ENCODE results near the gene MAP1LC3C.

The MAP1LC3C gene

GRCh38 chr1:241985787-241986186, 13.1 kb downstream of the MAP1LC3C start:
- no peaks in the 10 kb centered on the region for H3K36me3 ChIP-seq (ENCODE audit: low read depth)
- TF ChIP-seq, protein P1, sequence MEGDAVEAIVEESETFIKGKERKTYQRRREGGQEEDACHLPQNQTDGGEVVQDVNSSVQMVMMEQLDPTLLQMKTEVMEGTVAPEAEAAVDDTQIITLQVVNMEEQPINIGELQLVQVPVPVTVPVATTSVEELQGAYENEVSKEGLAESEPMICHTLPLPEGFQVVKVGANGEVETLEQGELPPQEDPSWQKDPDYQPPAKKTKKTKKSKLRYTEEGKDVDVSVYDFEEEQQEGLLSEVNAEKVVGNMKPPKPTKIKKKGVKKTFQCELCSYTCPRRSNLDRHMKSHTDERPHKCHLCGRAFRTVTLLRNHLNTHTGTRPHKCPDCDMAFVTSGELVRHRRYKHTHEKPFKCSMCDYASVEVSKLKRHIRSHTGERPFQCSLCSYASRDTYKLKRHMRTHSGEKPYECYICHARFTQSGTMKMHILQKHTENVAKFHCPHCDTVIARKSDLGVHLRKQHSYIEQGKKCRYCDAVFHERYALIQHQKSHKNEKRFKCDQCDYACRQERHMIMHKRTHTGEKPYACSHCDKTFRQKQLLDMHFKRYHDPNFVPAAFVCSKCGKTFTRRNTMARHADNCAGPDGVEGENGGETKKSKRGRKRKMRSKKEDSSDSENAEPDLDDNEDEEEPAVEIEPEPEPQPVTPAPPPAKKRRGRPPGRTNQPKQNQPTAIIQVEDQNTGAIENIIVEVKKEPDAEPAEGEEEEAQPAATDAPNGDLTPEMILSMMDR (IDR thresholded peaks at IDR 0.05; ENCODE audit: poor library complexity, severe bottlenecking), result peak; percentile 39
- 0 out of 3 replicates have a peak, but pooled peaks have one; percentile 29 for ATAC-seq (ENCODE audit: low read depth)
- no peak overlapping the region for H3K27ac ChIP-seq (ENCODE audit: poor library complexity, severe bottlenecking)
- no peak overlapping the region for H3K4me3 ChIP-seq (ENCODE audit: severe bottlenecking)
- peaks cover 11% of the 10 kb centered on the region for H3K4me1 ChIP-seq (ENCODE audit: insufficient read depth, poor library complexity, severe bottlenecking)
- no peaks in the 10 kb centered on the region for H3K27me3 ChIP-seq (ENCODE audit: insufficient read depth, poor library complexity, severe bottlenecking)
- DNase-seq (ENCODE audit: low spot score), result no peak
- H3K9me3 ChIP-seq (ENCODE audit: severe bottlenecking), result no peaks in the 10 kb centered on the region

DNA sequence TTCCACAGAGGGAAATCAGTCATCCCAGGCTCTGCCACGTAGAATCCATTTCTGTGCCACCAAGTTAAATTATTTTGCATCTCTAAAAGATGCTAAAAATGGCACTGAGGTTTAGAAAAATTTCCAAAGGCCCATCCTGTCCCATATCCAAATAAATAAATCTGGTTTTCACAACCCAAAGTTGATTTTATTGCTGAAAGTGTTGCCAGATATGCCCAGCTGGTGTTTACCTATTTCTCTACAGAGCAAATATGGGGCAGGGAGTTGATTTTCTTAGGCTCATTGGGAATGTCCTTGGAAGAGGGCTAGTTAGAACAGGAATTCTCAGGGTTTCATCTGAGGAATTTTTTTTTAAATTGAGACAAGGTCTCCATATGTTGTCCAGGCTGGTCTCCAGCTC, 19.0 kb downstream of the MAP1LC3C start:
- H3K36me3 ChIP-seq (ENCODE audit: low read depth), result no peaks in the 10 kb centered on the region
- no peak for DNase-seq (ENCODE audit: low spot score)
- no peak overlapping the region for H3K27ac ChIP-seq (ENCODE audit: poor library complexity, severe bottlenecking)
- no peaks in the 10 kb centered on the region for H3K9me3 ChIP-seq (ENCODE audit: severe bottlenecking)
- H3K27me3 ChIP-seq (ENCODE audit: insufficient read depth, poor library complexity, severe bottlenecking), result no peaks in the 10 kb centered on the region
- ATAC-seq (ENCODE audit: low read depth), result no peak
- H3K4me1 ChIP-seq (ENCODE audit: insufficient read depth, poor library complexity, severe bottlenecking), result no peaks in the 10 kb centered on the region
- no peak overlapping the region for H3K4me3 ChIP-seq (ENCODE audit: severe bottlenecking)
- TF ChIP-seq, protein P1 (IDR thresholded peaks at IDR 0.05; ENCODE audit: poor library complexity, severe bottlenecking), result no peak

DNA sequence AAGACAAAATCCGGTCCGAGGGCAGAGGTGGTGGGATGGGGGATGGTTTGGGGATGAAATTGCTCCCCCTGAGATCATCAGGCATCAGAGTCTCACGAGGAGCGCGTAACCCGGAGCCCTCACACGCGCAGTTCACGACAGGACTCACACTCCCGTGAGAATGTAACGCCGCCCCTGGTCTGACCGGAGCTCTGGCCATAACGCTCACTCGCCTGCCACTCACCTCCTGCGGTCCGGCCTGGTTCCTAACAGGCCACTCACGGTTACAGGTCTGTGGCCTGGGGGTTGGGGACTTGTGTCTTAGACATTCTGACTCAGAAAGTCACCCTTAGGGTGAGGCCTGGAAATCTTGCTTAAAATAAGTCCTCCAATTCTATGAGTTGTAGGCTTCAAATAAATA, 19.8 kb downstream of the MAP1LC3C start:
- H3K9me3 ChIP-seq (ENCODE audit: severe bottlenecking), result no peaks in the 10 kb centered on the region
- H3K27me3 ChIP-seq (ENCODE audit: insufficient read depth, poor library complexity, severe bottlenecking), result no peaks in the 10 kb centered on the region
- H3K27ac ChIP-seq (ENCODE audit: poor library complexity, severe bottlenecking), result no peak overlapping the region
- H3K36me3 ChIP-seq (ENCODE audit: low read depth), result no peaks in the 10 kb centered on the region
- H3K4me1 ChIP-seq (ENCODE audit: insufficient read depth, poor library complexity, severe bottlenecking), result no peaks in the 10 kb centered on the region
- ATAC-seq (ENCODE audit: low read depth), result no peak
- TF ChIP-seq, protein P1 (IDR thresholded peaks at IDR 0.05; ENCODE audit: poor library complexity, severe bottlenecking), result no peak
- no peak overlapping the region for H3K4me3 ChIP-seq (ENCODE audit: severe bottlenecking)
- no peak for DNase-seq (ENCODE audit: low spot score)

DNA sequence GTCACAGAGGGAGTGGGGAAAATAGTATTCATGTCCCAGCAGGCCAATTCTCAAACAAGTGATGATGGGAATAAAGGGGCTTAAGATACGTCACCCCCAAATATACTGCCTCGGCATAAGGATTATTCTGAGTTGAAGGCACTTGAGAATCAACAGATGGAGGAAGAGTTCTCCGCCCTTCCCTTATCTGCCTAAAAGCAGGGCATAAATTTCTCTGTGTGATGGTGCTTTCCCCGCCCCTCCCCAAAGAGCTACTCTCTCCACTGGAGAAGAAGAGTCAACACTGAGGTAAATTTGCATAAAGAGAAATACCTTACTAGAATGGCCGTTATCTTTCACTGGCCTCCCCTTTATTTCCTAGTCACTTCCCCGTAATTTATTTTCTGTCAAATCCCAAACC, 22.7 kb downstream of the MAP1LC3C start:
- no peaks in the 10 kb centered on the region for H3K4me1 ChIP-seq (ENCODE audit: insufficient read depth, poor library complexity, severe bottlenecking)
- H3K4me3 ChIP-seq (ENCODE audit: severe bottlenecking), result no peak overlapping the region
- H3K36me3 ChIP-seq (ENCODE audit: low read depth), result no peaks in the 10 kb centered on the region
- TF ChIP-seq, protein P1 (IDR thresholded peaks at IDR 0.05; ENCODE audit: poor library complexity, severe bottlenecking), result no peak
- no peaks in the 10 kb centered on the region for H3K27me3 ChIP-seq (ENCODE audit: insufficient read depth, poor library complexity, severe bottlenecking)
- DNase-seq (ENCODE audit: low spot score), result no peak
- H3K27ac ChIP-seq (ENCODE audit: poor library complexity, severe bottlenecking), result no peak overlapping the region
- no peaks in the 10 kb centered on the region for H3K9me3 ChIP-seq (ENCODE audit: severe bottlenecking)
- ATAC-seq (ENCODE audit: low read depth), result no peak

DNA sequence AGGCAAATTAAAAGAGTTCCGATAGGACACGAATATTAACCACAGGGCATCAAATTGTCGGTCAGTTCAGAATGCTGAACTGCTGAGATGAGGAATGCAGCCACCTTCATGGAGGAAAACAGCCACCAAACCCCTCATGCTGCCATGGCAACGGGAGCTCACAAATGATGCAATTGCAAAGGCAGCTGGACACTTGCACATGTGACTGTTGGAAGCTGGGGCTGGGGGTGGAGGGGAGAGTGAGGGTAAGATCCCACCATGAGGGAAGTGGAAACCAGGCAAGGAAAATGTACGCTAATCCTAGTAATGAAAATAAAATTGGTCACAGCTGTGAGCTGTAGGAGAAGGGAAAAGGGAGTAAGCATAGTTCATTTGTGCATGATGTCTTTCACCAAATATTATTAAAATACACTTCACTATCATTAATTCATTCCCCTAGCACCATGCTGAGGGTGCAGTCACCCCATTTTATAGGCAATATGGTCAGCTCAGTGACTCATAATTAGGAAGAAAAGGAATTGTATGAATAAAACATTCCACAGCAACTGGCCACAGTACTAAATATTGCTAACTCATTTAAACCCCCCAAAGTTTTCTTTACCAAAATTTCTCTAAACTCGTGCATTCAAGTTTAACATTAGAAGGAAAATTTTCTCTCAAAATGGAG, 26.1 kb downstream of the MAP1LC3C start:
- H3K9me3 ChIP-seq (ENCODE audit: severe bottlenecking), result no peaks in the 10 kb centered on the region
- no peaks in the 10 kb centered on the region for H3K36me3 ChIP-seq (ENCODE audit: low read depth)
- TF ChIP-seq, protein P1 (IDR thresholded peaks at IDR 0.05; ENCODE audit: poor library complexity, severe bottlenecking), result no peak
- DNase-seq (ENCODE audit: low spot score) (no peak), ATAC-seq (ENCODE audit: low read depth) (no peak)
- H3K27me3 ChIP-seq (ENCODE audit: insufficient read depth, poor library complexity, severe bottlenecking), result no peaks in the 10 kb centered on the region
- no peak overlapping the region for H3K27ac ChIP-seq (ENCODE audit: poor library complexity, severe bottlenecking)
- no peak overlapping the region for H3K4me3 ChIP-seq (ENCODE audit: severe bottlenecking)
- no peaks in the 10 kb centered on the region for H3K4me1 ChIP-seq (ENCODE audit: insufficient read depth, poor library complexity, severe bottlenecking)
